SK-N-SH (cell line): ENCODE results near the gene CDR2. TPM values are rescaled to one million over a fixed set of nuclear protein-coding genes. Genes with fewer than 3 reads are reported as not detected.

Experiments used
- CTCF ChIA-PET: fragments of 300-600, 350-600 bp; formaldehyde crosslinking; extraction: SDS; loops from one replicate; lab custom pipeline; 2021; lab: Yijun Ruan, JAX
- POLR2A ChIA-PET: fragments of 350-600 bp; sonication (Branson Sonifier 250); formaldehyde crosslinking; extraction: SDS; loops from one replicate; lab custom pipeline; 2020; ENCODE audit warnings: antibody characterized with exemption, inconsistent platforms; lab: Yijun Ruan, JAX
- DNase-seq: peaks from one replicate; pipeline ENCODE4 v3.0.0; 2012
- H2AFZ ChIP-seq: fragments of 200-600 bp; sonication (generic); 2 replicates; pipeline ENCODE4 v1.8.1; 2016; ENCODE audit warnings: antibody characterized with exemption, mild to moderate bottlenecking, low read depth
- H3F3A ChIP-seq: fragments of 200-600 bp; sonication (generic); replicated peaks from 2 replicates; pipeline ENCODE3; 2016; ENCODE audit warnings: antibody characterized with exemption, mild to moderate bottlenecking; ENCODE audit not compliant: insufficient read depth
- H3K27ac ChIP-seq, 2 experiments: fragments of 200-500 bp in 1 of 2; fragments of 200-600 bp in 1 of 2; sonication (Bioruptor generic) in 1 of 2; sonication (generic), shearing (Covaris generic) in 1 of 2; 2 replicates each; pipeline versions ENCODE4 v1.5.1 to v1.6.1; 2014 to 2016; ENCODE audit warnings: low read depth in 2 of 2, inconsistent platforms in 1 of 2, low read length in 1 of 2, mild to moderate bottlenecking in 1 of 2, mixed read lengths in 1 of 2
- H3K27me3 ChIP-seq: fragments of 200-600 bp; sonication (generic), shearing (Covaris generic); 2 replicates; pipeline ENCODE4 v1.6.1; 2016; ENCODE audit warnings: mixed run types; ENCODE audit not compliant: insufficient read depth
- H3K36me3 ChIP-seq, 2 experiments: fragments of 200-500 bp in 1 of 2; fragments of 200-600 bp in 1 of 2; sonication (Bioruptor generic) in 1 of 2; sonication (generic) in 1 of 2; replicated peaks in 1 of 2; 2 replicates each; pipeline versions ENCODE3 to v1.5.1; 2014 to 2016; ENCODE audit warnings: low read length in 1 of 2, mild to moderate bottlenecking in 1 of 2; ENCODE audit not compliant: insufficient read depth in 2 of 2, control insufficient read depth in 1 of 2
- H3K4me1 ChIP-seq, 2 experiments: fragments of 200-500 bp in 1 of 2; fragments of 200-600 bp in 1 of 2; sonication (Bioruptor generic) in 1 of 2; sonication (generic), shearing (Covaris generic) in 1 of 2; 2 replicates each; pipeline versions ENCODE4 v1.5.1 to v1.6.1; 2014 to 2016; ENCODE audit warnings: low read depth in 1 of 2, low read length in 1 of 2, mixed run types in 1 of 2; ENCODE audit not compliant: insufficient read depth in 2 of 2, control insufficient read depth in 1 of 2
- H3K4me2 ChIP-seq: fragments of 200-600 bp; sonication (generic), shearing (Covaris generic); 2 replicates; pipeline ENCODE4 v1.6.1; 2017; ENCODE audit warnings: mixed run types
- H3K4me3 ChIP-seq, 2 experiments: fragments of 200-500 bp in 1 of 2; fragments of 200-600 bp in 1 of 2; sonication (Bioruptor generic) in 1 of 2; sonication (generic), shearing (Covaris generic) in 1 of 2; 2 replicates each; pipeline versions ENCODE4 v1.5.1 to v1.8.1; 2014 to 2016; ENCODE audit warnings: low read depth in 2 of 2, inconsistent platforms in 1 of 2, low read length in 1 of 2, mild to moderate bottlenecking in 1 of 2, mixed read lengths in 1 of 2, moderate library complexity in 1 of 2
- H3K79me2 ChIP-seq: fragments of 200-600 bp; sonication (generic); 2 replicates; pipeline ENCODE4 v1.8.1; 2017; ENCODE audit warnings: mild to moderate bottlenecking; ENCODE audit not compliant: insufficient read depth
- H3K9ac ChIP-seq: fragments of 200-600 bp; sonication (generic); 2 replicates; pipeline ENCODE4 v1.6.1; 2017; ENCODE audit warnings: mixed run types
- H3K9me2 ChIP-seq: fragments of 200-600 bp; sonication (generic); 2 replicates; pipeline ENCODE4 v1.6.1; 2017; ENCODE audit warnings: mixed run types
- H3K9me3 ChIP-seq: fragments of 200-600 bp; sonication (generic); 2 replicates; pipeline ENCODE4 v1.6.1; 2017; ENCODE audit warnings: mixed run types, mild to moderate bottlenecking, moderate library complexity
- H4K20me1 ChIP-seq: fragments of 200-600 bp; sonication (generic); 2 replicates; pipeline ENCODE4 v1.6.1; 2017; ENCODE audit warnings: mild to moderate bottlenecking, mixed run types; ENCODE audit not compliant: insufficient read depth
- CHD2 ChIP-seq: fragments of 150-350 bp; IDR thresholded peaks from 2 replicates; pipeline ENCODE4 v1.6.1; 2018; ENCODE audit warnings: low read length; ENCODE audit not compliant: partially characterized antibody
- ELF1 ChIP-seq: IDR thresholded peaks from 2 replicates; pipeline ENCODE4 v1.4.0; 2012
- EP300 ChIP-seq, 2 experiments: IDR thresholded peaks; 2 replicates each; pipeline versions ENCODE4 v1.4.0 to v1.6.1; 2012; ENCODE audit warnings: borderline replicate concordance in 1 of 2, low read depth in 1 of 2, low read length in 1 of 2
- FOXJ3 ChIP-seq: sonication (generic); formaldehyde crosslinking; IDR thresholded peaks from 2 replicates; pipeline ENCODE4 v1.5.1; 2020; ENCODE audit warnings: mild to moderate bottlenecking, missing genetic modification reagents
- POLR2AphosphoS5 ChIP-seq: IDR thresholded peaks from 2 replicates; pipeline ENCODE4 v1.6.1; 2012; ENCODE audit warnings: low read depth, low read length
- RCOR1 ChIP-seq: fragments of 150-350 bp; IDR thresholded peaks from 2 replicates; pipeline ENCODE4 v1.6.1; 2017; ENCODE audit warnings: antibody characterized with exemption, low read length
- RFX5 ChIP-seq: IDR thresholded peaks from 2 replicates; pipeline ENCODE4 v1.6.1; 2012; ENCODE audit warnings: mild to moderate bottlenecking, improper control_type of control experiment, low read length
- RXRA ChIP-seq: IDR thresholded peaks from 2 replicates; pipeline ENCODE4 v1.4.0; 2012; ENCODE audit warnings: low read depth, mild to moderate bottlenecking, borderline replicate concordance
- SMC3 ChIP-seq: IDR thresholded peaks from 2 replicates; pipeline ENCODE4 v1.6.1; 2012; ENCODE audit warnings: low read depth, low read length, improper control_type of control experiment
- YY1 ChIP-seq: IDR thresholded peaks from 2 replicates; pipeline ENCODE4 v1.4.0; 2012; ENCODE audit warnings: low read depth, mild to moderate bottlenecking
- WGBS: methylation state at CpG from one replicate; pipeline ENCODE4 v1.1.6; 2017; ENCODE audit warnings: low lambda C conversion rate; 5-methylcytosine and 5-hydroxymethylcytosine counted together
- polyA plus RNA-seq, 3 experiments: library from polyadenylated mRNA; depleted of rRNA; stranded (reverse); fragments of >200 nt; gene quantifications; 2 replicates each; pipeline ENCODE4 v1.2.3, GENCODE V29; 2012
- TF ChIP-seq, protein P1 (sequence below): IDR thresholded peaks from 2 replicates; pipeline ENCODE4 v1.4.0; 2012; ENCODE audit warnings: low read depth, borderline replicate concordance
- TF ChIP-seq, protein P2 (sequence below): IDR thresholded peaks from 2 replicates; pipeline ENCODE4 v1.4.0; 2012; ENCODE audit warnings: low read depth
- TF ChIP-seq, protein P3 (sequence below): IDR thresholded peaks from 2 replicates; pipeline ENCODE4; 2012
- TF ChIP-seq, protein P4 (sequence below): IDR thresholded peaks from 2 replicates; pipeline ENCODE4 v1.6.1; 2012; ENCODE audit warnings: mild to moderate bottlenecking, low read depth, low read length, moderate library complexity
- TF ChIP-seq, protein P5 (sequence below): fragments of 200-600 bp; sonication (generic); IDR thresholded peaks from 2 replicates; pipeline ENCODE4 v1.6.1; 2017; ENCODE audit warnings: antibody characterized with exemption, mild to moderate bottlenecking, moderate library complexity

CDR2 gene
- polyA plus RNA-seq, 1 of the 3 experiments (the other 2 are of a cell fraction) = 30.3 TPM

DNA sequence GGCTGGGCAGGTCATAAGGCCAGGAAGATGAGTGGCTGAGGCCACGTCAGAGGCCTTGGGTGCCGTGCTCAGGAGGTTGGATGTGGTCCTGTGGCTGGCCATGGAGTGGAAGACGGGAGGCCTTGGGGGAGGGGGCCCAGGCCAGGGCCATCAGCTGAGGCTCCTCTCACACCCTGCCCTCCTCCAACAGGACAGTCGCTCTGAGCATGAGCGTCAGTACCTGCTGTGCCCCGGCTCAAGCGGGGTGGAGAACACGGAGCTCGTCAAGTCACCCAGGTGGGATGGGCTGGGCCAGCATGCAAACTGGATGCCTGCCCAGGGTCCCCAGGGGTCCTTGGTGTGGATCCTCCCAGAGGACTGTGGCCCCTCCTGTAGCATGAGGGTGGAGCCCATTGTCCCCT lies 58.0 kb downstream of the CDR2 start:
- 0 out of 2 replicates have a peak, but pooled peaks cover under 1% of the 10 kb centered on the region for H4K20me1 ChIP-seq
- TF ChIP-seq EP300 (IDR thresholded peaks at IDR 0.05; ENCODE audit: borderline replicate concordance in 1 of 2, low read depth in 1 of 2, low read length in 1 of 2) = no peak
- TF ChIP-seq RCOR1 = no peak
- TF ChIP-seq SMC3 = no peak
- TF ChIP-seq, protein P1, sequence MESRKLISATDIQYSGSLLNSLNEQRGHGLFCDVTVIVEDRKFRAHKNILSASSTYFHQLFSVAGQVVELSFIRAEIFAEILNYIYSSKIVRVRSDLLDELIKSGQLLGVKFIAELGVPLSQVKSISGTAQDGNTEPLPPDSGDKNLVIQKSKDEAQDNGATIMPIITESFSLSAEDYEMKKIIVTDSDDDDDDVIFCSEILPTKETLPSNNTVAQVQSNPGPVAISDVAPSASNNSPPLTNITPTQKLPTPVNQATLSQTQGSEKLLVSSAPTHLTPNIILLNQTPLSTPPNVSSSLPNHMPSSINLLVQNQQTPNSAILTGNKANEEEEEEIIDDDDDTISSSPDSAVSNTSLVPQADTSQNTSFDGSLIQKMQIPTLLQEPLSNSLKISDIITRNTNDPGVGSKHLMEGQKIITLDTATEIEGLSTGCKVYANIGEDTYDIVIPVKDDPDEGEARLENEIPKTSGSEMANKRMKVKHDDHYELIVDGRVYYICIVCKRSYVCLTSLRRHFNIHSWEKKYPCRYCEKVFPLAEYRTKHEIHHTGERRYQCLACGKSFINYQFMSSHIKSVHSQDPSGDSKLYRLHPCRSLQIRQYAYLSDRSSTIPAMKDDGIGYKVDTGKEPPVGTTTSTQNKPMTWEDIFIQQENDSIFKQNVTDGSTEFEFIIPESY = no peak
- TF ChIP-seq ELF1 = no peak
- no peak for TF ChIP-seq RFX5
- TF ChIP-seq YY1 = no peak
- TF ChIP-seq, protein P2, sequence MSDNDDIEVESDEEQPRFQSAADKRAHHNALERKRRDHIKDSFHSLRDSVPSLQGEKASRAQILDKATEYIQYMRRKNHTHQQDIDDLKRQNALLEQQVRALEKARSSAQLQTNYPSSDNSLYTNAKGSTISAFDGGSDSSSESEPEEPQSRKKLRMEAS = no peak
- TF ChIP-seq, protein P3, sequence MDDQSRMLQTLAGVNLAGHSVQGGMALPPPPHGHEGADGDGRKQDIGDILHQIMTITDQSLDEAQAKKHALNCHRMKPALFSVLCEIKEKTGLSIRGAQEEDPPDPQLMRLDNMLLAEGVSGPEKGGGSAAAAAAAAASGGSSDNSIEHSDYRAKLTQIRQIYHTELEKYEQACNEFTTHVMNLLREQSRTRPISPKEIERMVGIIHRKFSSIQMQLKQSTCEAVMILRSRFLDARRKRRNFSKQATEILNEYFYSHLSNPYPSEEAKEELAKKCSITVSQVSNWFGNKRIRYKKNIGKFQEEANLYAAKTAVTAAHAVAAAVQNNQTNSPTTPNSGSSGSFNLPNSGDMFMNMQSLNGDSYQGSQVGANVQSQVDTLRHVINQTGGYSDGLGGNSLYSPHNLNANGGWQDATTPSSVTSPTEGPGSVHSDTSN = no peak
- no peak for TF ChIP-seq CHD2
- TF ChIP-seq, protein P4, sequence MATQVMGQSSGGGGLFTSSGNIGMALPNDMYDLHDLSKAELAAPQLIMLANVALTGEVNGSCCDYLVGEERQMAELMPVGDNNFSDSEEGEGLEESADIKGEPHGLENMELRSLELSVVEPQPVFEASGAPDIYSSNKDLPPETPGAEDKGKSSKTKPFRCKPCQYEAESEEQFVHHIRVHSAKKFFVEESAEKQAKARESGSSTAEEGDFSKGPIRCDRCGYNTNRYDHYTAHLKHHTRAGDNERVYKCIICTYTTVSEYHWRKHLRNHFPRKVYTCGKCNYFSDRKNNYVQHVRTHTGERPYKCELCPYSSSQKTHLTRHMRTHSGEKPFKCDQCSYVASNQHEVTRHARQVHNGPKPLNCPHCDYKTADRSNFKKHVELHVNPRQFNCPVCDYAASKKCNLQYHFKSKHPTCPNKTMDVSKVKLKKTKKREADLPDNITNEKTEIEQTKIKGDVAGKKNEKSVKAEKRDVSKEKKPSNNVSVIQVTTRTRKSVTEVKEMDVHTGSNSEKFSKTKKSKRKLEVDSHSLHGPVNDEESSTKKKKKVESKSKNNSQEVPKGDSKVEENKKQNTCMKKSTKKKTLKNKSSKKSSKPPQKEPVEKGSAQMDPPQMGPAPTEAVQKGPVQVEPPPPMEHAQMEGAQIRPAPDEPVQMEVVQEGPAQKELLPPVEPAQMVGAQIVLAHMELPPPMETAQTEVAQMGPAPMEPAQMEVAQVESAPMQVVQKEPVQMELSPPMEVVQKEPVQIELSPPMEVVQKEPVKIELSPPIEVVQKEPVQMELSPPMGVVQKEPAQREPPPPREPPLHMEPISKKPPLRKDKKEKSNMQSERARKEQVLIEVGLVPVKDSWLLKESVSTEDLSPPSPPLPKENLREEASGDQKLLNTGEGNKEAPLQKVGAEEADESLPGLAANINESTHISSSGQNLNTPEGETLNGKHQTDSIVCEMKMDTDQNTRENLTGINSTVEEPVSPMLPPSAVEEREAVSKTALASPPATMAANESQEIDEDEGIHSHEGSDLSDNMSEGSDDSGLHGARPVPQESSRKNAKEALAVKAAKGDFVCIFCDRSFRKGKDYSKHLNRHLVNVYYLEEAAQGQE = no peak
- TF ChIP-seq POLR2AphosphoS5 = no peak
- TF ChIP-seq RXRA = no peak
- TF ChIP-seq, protein P5, sequence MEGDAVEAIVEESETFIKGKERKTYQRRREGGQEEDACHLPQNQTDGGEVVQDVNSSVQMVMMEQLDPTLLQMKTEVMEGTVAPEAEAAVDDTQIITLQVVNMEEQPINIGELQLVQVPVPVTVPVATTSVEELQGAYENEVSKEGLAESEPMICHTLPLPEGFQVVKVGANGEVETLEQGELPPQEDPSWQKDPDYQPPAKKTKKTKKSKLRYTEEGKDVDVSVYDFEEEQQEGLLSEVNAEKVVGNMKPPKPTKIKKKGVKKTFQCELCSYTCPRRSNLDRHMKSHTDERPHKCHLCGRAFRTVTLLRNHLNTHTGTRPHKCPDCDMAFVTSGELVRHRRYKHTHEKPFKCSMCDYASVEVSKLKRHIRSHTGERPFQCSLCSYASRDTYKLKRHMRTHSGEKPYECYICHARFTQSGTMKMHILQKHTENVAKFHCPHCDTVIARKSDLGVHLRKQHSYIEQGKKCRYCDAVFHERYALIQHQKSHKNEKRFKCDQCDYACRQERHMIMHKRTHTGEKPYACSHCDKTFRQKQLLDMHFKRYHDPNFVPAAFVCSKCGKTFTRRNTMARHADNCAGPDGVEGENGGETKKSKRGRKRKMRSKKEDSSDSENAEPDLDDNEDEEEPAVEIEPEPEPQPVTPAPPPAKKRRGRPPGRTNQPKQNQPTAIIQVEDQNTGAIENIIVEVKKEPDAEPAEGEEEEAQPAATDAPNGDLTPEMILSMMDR = no peak
- no peak for TF ChIP-seq FOXJ3
- H3K9me3 ChIP-seq = no peaks in the 10 kb centered on the region
- peaks cover 16 to 44% of the 10 kb centered on the region in 2 experiments for H3K36me3 ChIP-seq
- H3K27ac ChIP-seq = no peak overlapping the region
- no peak for DNase-seq
- H2AFZ ChIP-seq = no peak overlapping the region
- no peaks in the 10 kb centered on the region for H3K79me2 ChIP-seq
- H3K9me2 ChIP-seq = no peaks in the 10 kb centered on the region
- no peaks in the 10 kb centered on the region for H3F3A ChIP-seq
- peaks cover 0 to 1% of the 10 kb centered on the region in 2 experiments; a peak in 1 of 4 replicates for H3K4me1 ChIP-seq
- no peak overlapping the region for H3K9ac ChIP-seq
- 92% methylated on average over 5 of the region's 9 CpGs for WGBS
- POLR2A ChIA-PET = no interaction called here
- no peak overlapping the region for H3K4me3 ChIP-seq
- H3K27me3 ChIP-seq = no peaks in the 10 kb centered on the region
- H3K4me2 ChIP-seq = no peak overlapping the region
- CTCF ChIA-PET = no interaction called here
